Measurements from ENCODE around the gene SIVA1.

The SIVA1 gene

GRCh38 chr14:104799244-104800014, 46.5 kb downstream of the SIVA1 start:
- DNase-seq = no peak

- no peak for DNase-seq
These were observed 47.2 kb downstream of the SIVA1 start for GRCh38 chr14:104800015-104800770.

- no peak for DNase-seq
These were observed 48.0 kb downstream of the SIVA1 start, which contains the start of gene ZBTB42 for GRCh38 chr14:104800771-104801519. Gene ZBTB42 (plus strand): TSS chr14:104801101. CDS start chr14:104801198, 97 bp downstream.

GRCh38 chr14:104801520-104802393, 48.8 kb downstream of the SIVA1 start:
- DNase-seq = no peak

- DNase-seq = no peak
These were observed 49.6 kb downstream of the SIVA1 start for GRCh38 chr14:104802394-104803184.

- DNase-seq = no peak
These were observed 50.4 kb downstream of the SIVA1 start for GRCh38 chr14:104803280-104803911.

- DNase-seq = no peak
These were observed 51.0 kb downstream of the SIVA1 start for GRCh38 chr14:104803912-104804410.

GRCh38 chr14:104804481-104805325, 51.8 kb downstream of the SIVA1 start:
- DNase-seq = no peak

- no peak for DNase-seq
These were observed 52.4 kb downstream of the SIVA1 start for GRCh38 chr14:104805326-104805678.

GRCh38 chr14:104805941-104806624, 53.1 kb downstream of the SIVA1 start:
- no peak for DNase-seq

- no peak for DNase-seq
These were observed 53.9 kb downstream of the SIVA1 start for GRCh38 chr14:104806625-104807465.

GRCh38 chr14:104808456-104808855, 55.5 kb downstream of the SIVA1 start:
- DNase-seq = no peak

Measured in SIG-M5 (cell line).